Activated CD8-positive, alpha-beta memory T cell treated with anti-CD3 and anti-CD28 coated beads, Interleukin-2, amount 50 U/mL, for 1 hour (primary cell): ENCODE measurements around the gene ATP9A.
"Not testable (repeated sequence)": the region's sequence is repeated elsewhere in the genome, so short reads cannot be mapped to it uniquely, and the experiment has no call there.

Source experiments
- DNase-seq: peaks from one replicate; pipeline ENCODE4 v3.0.0-alpha.2; 2020; ENCODE audit errors: extremely low read depth

The ATP9A gene

GRCh38 chr20:51692806-51693400 lies 75.3 kb downstream of the ATP9A start:
- DNase-seq, result no peak

GRCh38 chr20:51691703-51692102 lies 76.5 kb downstream of the ATP9A start:
- DNase-seq, result no peak

GRCh38 chr20:51688600-51689244 lies 79.5 kb downstream of the ATP9A start:
- no peak for DNase-seq

GRCh38 chr20:51687630-51688029 lies 80.6 kb downstream of the ATP9A start:
- no peak for DNase-seq

GRCh38 chr20:51687108-51687507 lies 81.1 kb downstream of the ATP9A start:
- no peak for DNase-seq

- DNase-seq, result not testable (repeated sequence)
Measured at GRCh38 chr20:51685494-51685893, 82.7 kb downstream of the ATP9A start.

- DNase-seq, result no peak
Measured at GRCh38 chr20:51680067-51680749, 88.0 kb downstream of the ATP9A start.

- DNase-seq, result no peak
Measured at GRCh38 chr20:51679254-51679921, 88.8 kb downstream of the ATP9A start.

- DNase-seq, result no peak
Measured at GRCh38 chr20:51678026-51678697, 90.0 kb downstream of the ATP9A start.

GRCh38 chr20:51668947-51669346 lies 99.2 kb downstream of the ATP9A start:
- no peak for DNase-seq

GRCh38 chr20:51668515-51668914 lies 99.7 kb downstream of the ATP9A start:
- no peak for DNase-seq

GRCh38 chr20:51667491-51667890 lies 100.7 kb downstream of the ATP9A start:
- DNase-seq, result no peak

- DNase-seq, result no peak
Measured at GRCh38 chr20:51667002-51667408, 101.2 kb downstream of the ATP9A start.

- DNase-seq, result no peak
Measured at GRCh38 chr20:51666126-51666525, 102.1 kb downstream of the ATP9A start.

GRCh38 chr20:51665543-51666118 lies 102.6 kb downstream of the ATP9A start:
- DNase-seq, result no peak

- no peak for DNase-seq
Measured at GRCh38 chr20:51661609-51662178, 106.5 kb downstream of the ATP9A start.

GRCh38 chr20:51660672-51661608 lies 107.2 kb downstream of the ATP9A start:
- DNase-seq, result no peak

GRCh38 chr20:51659491-51660050 lies 108.6 kb downstream of the ATP9A start:
- no peak for DNase-seq

GRCh38 chr20:51656726-51657260 lies 111.4 kb downstream of the ATP9A start:
- no peak for DNase-seq

- not testable (repeated sequence) for DNase-seq
Measured at GRCh38 chr20:51656089-51656488, 112.1 kb downstream of the ATP9A start.
